Sigmoid colon (tissue), 7 donors: ENCODE data around the gene CCDC28B. TPM values are rescaled to one million over a fixed set of nuclear protein-coding genes. Genes with fewer than 3 reads are reported as not detected.

Source experiments
- DNase-seq: peaks from one replicate; pipeline ENCODE4 v3.0.0-alpha.2; 2019
- H3K27ac ChIP-seq, 4 donors: fragments of 200-600 bp; sonication (generic); one replicate each; pipeline ENCODE4 v1.5.1; 2016 to 2019; ENCODE audit warnings: mild to moderate bottlenecking in 1 of 4
- H3K27me3 ChIP-seq, 3 donors: fragments of 200-600 bp; sonication (generic); one replicate each; pipeline ENCODE4 v1.5.1; 2019; ENCODE audit warnings: mild to moderate bottlenecking in 1 of 3
- H3K36me3 ChIP-seq, 4 donors: fragments of 200-600 bp; sonication (generic); one replicate each; pipeline ENCODE4 v1.5.1; 2016 to 2019
- H3K4me1 ChIP-seq, 4 donors: fragments of 200-600 bp; sonication (generic); one replicate each; pipeline ENCODE4 v1.5.1; 2017 to 2019
- H3K4me3 ChIP-seq, 4 donors: fragments of 200-600 bp; sonication (generic); one replicate each; pipeline ENCODE4 v1.5.1; 2017 to 2019; ENCODE audit warnings: mild to moderate bottlenecking in 2 of 4, moderate library complexity in 1 of 4
- H3K9me3 ChIP-seq, 4 donors: fragments of 200-600 bp in 3 of 4; sonication (generic) in 3 of 4; one replicate each; pipeline versions ENCODE4 v1.5.1 to v1.6.1; 2013 to 2019
- CTCF ChIP-seq, 4 experiments: fragments of 450-650 bp in 3 of 4; fragments of 200-600 bp in 1 of 4; IDR thresholded peaks; one replicate each; pipeline ENCODE4 v1.5.1; 2016 to 2019; ENCODE audit warnings: antibody characterized with exemption in 4 of 4, mild to moderate bottlenecking in 3 of 4, moderate library complexity in 2 of 4
- EP300 ChIP-seq, 4 donors: sonication (generic); formaldehyde crosslinking; IDR thresholded peaks; one replicate each; pipeline ENCODE4 v1.6.1; 2017; ENCODE audit warnings: antibody characterized with exemption in 4 of 4
- POLR2A ChIP-seq, 2 donors: fragments of 450-650 bp; IDR thresholded peaks; one replicate each; pipeline ENCODE4 v1.6.1; 2016; ENCODE audit warnings: antibody characterized with exemption in 2 of 2, mild to moderate bottlenecking in 2 of 2, moderate library complexity in 2 of 2
- POLR2AphosphoS5 ChIP-seq, 4 donors: sonication (generic); formaldehyde crosslinking; IDR thresholded peaks; one replicate each; pipeline ENCODE4 v1.6.1; 2017; ENCODE audit warnings: antibody characterized with exemption in 4 of 4
- WGBS, 2 donors: extraction: QIAGEN DNeasy Blood & Tissue Kit; methylation state at CpG; one replicate each; pipeline ENCODE4 v1.1.7; 2013; 5-methylcytosine and 5-hydroxymethylcytosine counted together
- intact Hi-C: fragments of 100-400 bp; cut with DNase I; formaldehyde crosslinking; loops from one replicate; pipeline ENCODE4 v1.15.1; 2023
- polyA plus RNA-seq, 3 donors: library from polyadenylated mRNA; stranded (reverse); fragments of 200-250 nt; gene quantifications; one replicate each; pipeline ENCODE4 v1.2.3, GENCODE V29; 2013
- total RNA-seq, 4 donors: library from RNA; depleted of rRNA; stranded (reverse); fragments of >200 nt; gene quantifications; one replicate each; pipeline ENCODE4 v1.1.0, GENCODE V29; 2016
- donor health status: healthy with polysubstance abuse.
- donor health status: Bipolar disorder and iron deficiency.
- donor health status: healthy.

CCDC28B gene
- total and polyA plus RNA-seq, 7 donors, result 3.7 to 15.0 (median 4.9) TPM

GRCh38 chr1:32247983-32248889 lies 47.8 kb downstream of the CCDC28B start:
- peak; percentile 90 for DNase-seq
- peak in 3 of 4 experiments; percentile 43 to 75 (median 62) for TF ChIP-seq CTCF (IDR thresholded peaks at IDR 0.05)
- TF ChIP-seq POLR2AphosphoS5 (IDR thresholded peaks at IDR 0.05), result peak in 1 of 4 donors; percentile 42
- no peak for TF ChIP-seq EP300 (IDR thresholded peaks at IDR 0.05)
- TF ChIP-seq POLR2A (IDR thresholded peaks at IDR 0.05), result no peak
- H3K4me1 ChIP-seq, result peaks cover 0 to 25% (median 18%) of the 10 kb centered on the region in 4 donors
- H3K27me3 ChIP-seq, result no peaks in the 10 kb centered on the region
- 6 to 9% methylated on average over 31 of the region's 31 CpGs for WGBS, 2 donors
- H3K36me3 ChIP-seq, result no peaks in the 10 kb centered on the region
- peak overlapping the region in 3 of 4 donors; percentile 42 to 74 (median 57) for H3K27ac ChIP-seq
- intact Hi-C loops, result no loop called here
- H3K9me3 ChIP-seq, result no peaks in the 10 kb centered on the region
- no peak overlapping the region for H3K4me3 ChIP-seq

DNA sequence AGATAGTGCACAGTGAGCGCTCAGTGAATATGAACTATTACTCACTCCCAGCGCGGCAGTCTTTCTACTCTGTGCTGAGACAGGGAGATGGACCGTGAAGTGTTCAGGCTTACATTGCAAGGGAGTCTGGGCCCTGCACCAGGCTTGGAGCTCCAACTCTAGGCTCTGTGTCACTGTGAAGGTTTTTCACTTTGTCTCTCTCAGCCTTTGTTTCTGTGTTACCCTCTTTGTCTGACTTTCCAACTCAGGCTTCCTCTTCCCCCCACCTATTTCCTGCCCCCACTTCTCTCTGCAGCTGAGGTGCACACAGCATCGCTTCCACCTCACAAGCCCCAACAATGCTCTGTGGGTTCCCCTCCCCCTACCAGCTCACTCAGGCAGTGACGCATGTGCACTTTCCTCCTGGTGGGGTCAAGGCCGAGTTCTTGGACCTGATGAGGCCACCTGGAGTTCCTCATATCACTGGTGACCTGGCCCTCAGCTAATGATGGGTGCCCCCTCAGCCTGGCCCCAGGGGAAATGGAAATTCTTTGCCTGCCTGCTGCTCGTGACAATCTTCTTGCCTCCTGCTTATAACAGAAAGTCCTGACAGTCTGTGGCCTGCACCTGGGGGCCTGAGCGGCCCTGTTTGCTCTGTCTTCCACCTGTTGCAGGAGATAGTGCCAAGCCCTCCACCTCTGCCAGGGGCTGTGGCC lies 49.6 kb downstream of the CCDC28B start:
- Histone ChIP-seq H3K27me3 (no peaks in the 10 kb centered on the region), H3K4me3 (no peak overlapping the region), H3K27ac (peak overlapping the region; percentile 26 to 74 (median 36)), H3K36me3 (no peaks in the 10 kb centered on the region), H3K9me3 (no peaks in the 10 kb centered on the region), H3K4me1 (peaks cover 0 to 25% (median 18%) of the 10 kb centered on the region in 4 donors)
- intact Hi-C loops, result no loop called here
- TF ChIP-seq POLR2AphosphoS5 (IDR thresholded peaks at IDR 0.05) (peak in 2 of 4 donors; percentile 18 to 60), POLR2A (IDR thresholded peaks at IDR 0.05) (no peak), CTCF (IDR thresholded peaks at IDR 0.05) (no peak), EP300 (IDR thresholded peaks at IDR 0.05) (no peak)
- peak; percentile 67 for DNase-seq
- 42 to 80% methylated on average over 9 of the region's 9 CpGs for WGBS, 2 donors

DNA sequence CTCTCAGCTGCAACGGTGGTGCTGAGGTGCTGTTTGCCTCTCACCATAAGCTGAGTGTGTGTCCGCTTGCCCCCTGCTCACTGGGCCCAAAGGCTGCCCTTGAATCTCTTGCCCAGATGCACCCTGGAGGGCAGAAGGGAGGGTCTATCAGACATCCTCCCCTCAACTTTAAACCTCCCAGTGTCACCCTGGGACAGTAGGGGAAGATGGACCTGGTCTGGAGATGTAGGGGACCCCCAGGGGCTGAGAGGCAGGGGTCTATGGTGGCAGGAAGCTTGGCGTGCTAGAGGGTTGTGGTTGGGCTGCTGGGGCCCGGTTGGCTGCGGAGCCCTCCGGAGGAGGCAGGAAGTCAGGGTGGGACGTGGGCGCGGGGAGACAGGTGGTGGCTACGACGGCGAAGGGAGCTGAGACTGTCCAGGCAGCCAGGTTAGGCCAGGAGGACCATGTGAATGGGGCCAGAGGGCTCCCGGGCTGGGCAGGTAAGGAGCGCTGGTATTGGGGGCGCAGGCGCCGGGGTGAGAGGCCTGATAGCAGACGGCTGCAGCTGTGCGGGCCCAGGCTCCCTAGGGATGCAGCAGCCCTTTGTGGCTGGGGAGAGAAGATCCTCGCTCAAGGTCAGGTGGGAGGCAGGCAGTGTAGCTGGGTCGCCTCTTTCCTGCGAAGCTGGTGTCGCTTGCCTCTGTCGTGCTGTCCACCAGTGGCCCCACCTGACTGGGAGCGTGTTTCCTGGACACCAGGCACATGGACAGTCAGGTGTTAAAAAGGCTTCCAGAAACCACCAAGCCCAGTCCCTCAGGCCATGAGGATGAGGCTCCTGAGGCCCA lies 50.7 kb downstream of the CCDC28B start, which contains the start of gene LCK:
LCK (plus strand) TSS at position 373 of the 824 bp plus-strand sequence. CDS start 23,065 bp downstream, outside the sequence.
- Histone ChIP-seq H3K4me1 (peaks cover 0 to 25% (median 18%) of the 10 kb centered on the region in 4 donors), H3K27me3 (no peaks in the 10 kb centered on the region), H3K36me3 (no peaks in the 10 kb centered on the region), H3K27ac (peak within 1 kb of the TSS; percentile 5 to 74 (median 36)), H3K9me3 (no peaks in the 10 kb centered on the region), H3K4me3 (no peak within 1 kb of the TSS)
- DNase-seq, result no peak
- intact Hi-C loops, result no loop called here
- WGBS, 2 donors, result 54 to 84% methylated on average over 25 of the region's 25 CpGs
- TF ChIP-seq POLR2A (IDR thresholded peaks at IDR 0.05), result no peak

Other genes starting within 250 kb of the CCDC28B start
- gene KHDRBS1, start 186.7 kb upstream of the CCDC28B start, total RNA-seq, result 10 to 100 TPM; 67.2 to 80.6 (median 73.6) TPM
- 10 to 100 TPM; 58.0 to 83.7 (median 66.1) TPM for gene KHDRBS1, start 186.7 kb upstream of the CCDC28B start, polyA plus RNA-seq
- gene TMEM39B, start 127.7 kb upstream of the CCDC28B start, total RNA-seq, result 1 to 10 TPM; 2.0 to 6.7 (median 3.7) TPM
- gene TMEM39B, start 127.7 kb upstream of the CCDC28B start, polyA plus RNA-seq, result 10 to 100 TPM in 1 of 3 donors, 1 to 10 TPM in 2; 3.6 to 11.9 (median 3.7) TPM
- 10 to 100 TPM; 33.4 to 47.0 (median 41.6) TPM for gene KPNA6, start 92.5 kb upstream of the CCDC28B start, total RNA-seq
- gene KPNA6, start 92.5 kb upstream of the CCDC28B start, polyA plus RNA-seq, result 10 to 100 TPM in 1 of 3 donors, 1 to 10 TPM in 2; 6.0 to 15.3 (median 9.5) TPM
- gene TXLNA, start 20.9 kb upstream of the CCDC28B start, total RNA-seq, result 10 to 100 TPM; 28.9 to 46.7 (median 36.7) TPM
- gene TXLNA, start 20.9 kb upstream of the CCDC28B start, polyA plus RNA-seq, result 10 to 100 TPM in 2 of 3 donors, 1 to 10 TPM in 1; 9.0 to 35.4 (median 11.6) TPM
- gene IQCC, start 5.1 kb downstream of the CCDC28B start, total RNA-seq, result 1 to 10 TPM in 3 of 4 donors, under 1 TPM in 1; 0.81 to 3.9 (median 2.1) TPM
- 1 to 10 TPM in 2 of 3 donors, under 1 TPM in 1; 0.60 to 2.5 (median 1.4) TPM for gene IQCC, start 5.1 kb downstream of the CCDC28B start, polyA plus RNA-seq
- gene DCDC2B, start 8.5 kb downstream of the CCDC28B start, total RNA-seq, result not detected
- gene DCDC2B, start 8.5 kb downstream of the CCDC28B start, polyA plus RNA-seq, result under 1 TPM in 1 of 3 donors, not detected in 2; 0.04 TPM
- 10 to 100 TPM in 2 of 4 donors, 1 to 10 TPM in 2; 6.4 to 20.8 (median 10.1) TPM for gene TMEM234, start 21.8 kb downstream of the CCDC28B start, total RNA-seq
- 10 to 100 TPM in 1 of 3 donors, 1 to 10 TPM in 2; 4.4 to 23.1 (median 7.2) TPM for gene TMEM234, start 21.8 kb downstream of the CCDC28B start, polyA plus RNA-seq
- gene EIF3I, start 21.8 kb downstream of the CCDC28B start, total RNA-seq, result 100 to 1,000 TPM; 163 to 178 (median 171) TPM
- gene EIF3I, start 21.8 kb downstream of the CCDC28B start, polyA plus RNA-seq, result 100 to 1,000 TPM; 171 to 226 (median 185) TPM
- 1 to 10 TPM in 2 of 4 donors, under 1 TPM in 1, not detected in 1; 0.71 to 3.0 (median 2.2) TPM for gene FAM167B, start 46.6 kb downstream of the CCDC28B start, total RNA-seq
- gene FAM167B, start 46.6 kb downstream of the CCDC28B start, polyA plus RNA-seq, result 1 to 10 TPM; 3.0 to 9.0 (median 3.6) TPM
- under 1 TPM in 3 of 4 donors, not detected in 1; 0.36 to 0.81 (median 0.49) TPM for gene LCK, start 50.7 kb downstream of the CCDC28B start, total RNA-seq
- 10 to 100 TPM in 1 of 3 donors, 1 to 10 TPM in 1, under 1 TPM in 1; 0.92 to 37.3 (median 1.8) TPM for gene LCK, start 50.7 kb downstream of the CCDC28B start, polyA plus RNA-seq
- 10 to 100 TPM; 47.1 to 68.0 (median 55.6) TPM for gene HDAC1, start 91.5 kb downstream of the CCDC28B start, total RNA-seq
- gene HDAC1, start 91.5 kb downstream of the CCDC28B start, polyA plus RNA-seq, result 100 to 1,000 TPM; 163 to 215 (median 180) TPM
- 1 to 10 TPM; 4.1 to 9.7 (median 6.6) TPM for gene MARCKSL1, start 135.6 kb downstream of the CCDC28B start, total RNA-seq
- 100 to 1,000 TPM; 120 to 158 (median 141) TPM for gene MARCKSL1, start 135.6 kb downstream of the CCDC28B start, polyA plus RNA-seq
- 10 to 100 TPM in 1 of 4 donors, 1 to 10 TPM in 3; 3.5 to 13.8 (median 5.6) TPM for gene FAM229A, start 161.9 kb downstream of the CCDC28B start, total RNA-seq
- 1 to 10 TPM in 2 of 3 donors, under 1 TPM in 1; 0.60 to 7.5 (median 1.2) TPM for gene FAM229A, start 161.9 kb downstream of the CCDC28B start, polyA plus RNA-seq
- 1 to 10 TPM in 3 of 4 donors, not detected in 1; 1.5 to 2.2 (median 2.1) TPM for gene TSSK3, start 161.9 kb downstream of the CCDC28B start, total RNA-seq
- gene TSSK3, start 161.9 kb downstream of the CCDC28B start, polyA plus RNA-seq, result 1 to 10 TPM in 1 of 3 donors, not detected in 2; 1.1 TPM
- gene BSDC1, start 193.8 kb downstream of the CCDC28B start, total RNA-seq, result 10 to 100 TPM; 52.8 to 76.7 (median 62.1) TPM
- gene BSDC1, start 193.8 kb downstream of the CCDC28B start, polyA plus RNA-seq, result 10 to 100 TPM; 46.2 to 52.0 (median 50.7) TPM